H9 (cell line): Measurements from ENCODE around the gene PROSER1. TPM values are rescaled to one million over a fixed set of nuclear protein-coding genes. Genes with fewer than 3 reads are reported as not detected.

Experiments used
- DNase-seq: peaks from one replicate; pipeline ENCODE4 v3.0.0-alpha.2; 2017
- H2AFZ ChIP-seq: one replicate; pipeline ENCODE4 v1.6.1; 2013; ENCODE audit warnings: mild to moderate bottlenecking, low read length, control low read depth, moderate library complexity
- H2AK5ac ChIP-seq: 2 replicates; pipeline ENCODE4 v1.6.1; 2013; ENCODE audit warnings: low read length, control low read depth, mixed read lengths; ENCODE audit not compliant: insufficient read length
- H2BK120ac ChIP-seq: one replicate; pipeline ENCODE4 v1.6.1; 2013; ENCODE audit warnings: low read depth, mild to moderate bottlenecking, low read length, control low read depth, inconsistent platforms; ENCODE audit not compliant: poor library complexity, severe bottlenecking
- H2BK12ac ChIP-seq: 2 replicates; pipeline ENCODE4 v1.6.1; 2013; ENCODE audit warnings: low read length, control low read depth, mixed read lengths, low read depth; ENCODE audit not compliant: insufficient read length
- H2BK15ac ChIP-seq: 2 replicates; pipeline ENCODE4 v1.6.1; 2013; ENCODE audit warnings: low read depth, low read length, control low read depth
- H2BK20ac ChIP-seq: one replicate; pipeline ENCODE4 v1.6.1; 2013; ENCODE audit warnings: low read depth, mild to moderate bottlenecking, low read length, control low read depth, inconsistent platforms; ENCODE audit not compliant: poor library complexity, severe bottlenecking
- H2BK5ac ChIP-seq: 2 replicates; pipeline ENCODE4 v1.6.1; 2013; ENCODE audit warnings: low read length, control low read depth, mixed read lengths; ENCODE audit not compliant: insufficient read length
- H3K14ac ChIP-seq: 2 replicates; pipeline ENCODE4 v1.6.1; 2013; ENCODE audit warnings: low read length, control low read depth; ENCODE audit not compliant: insufficient read depth
- H3K18ac ChIP-seq: 2 replicates; pipeline ENCODE4 v1.6.1; 2013; ENCODE audit warnings: low read depth, mild to moderate bottlenecking, mixed read lengths, low read length, control low read depth; ENCODE audit not compliant: insufficient read length
- H3K23ac ChIP-seq: 2 replicates; pipeline ENCODE4 v1.6.1; 2013; ENCODE audit warnings: low read length, control low read depth, mixed read lengths, low read depth; ENCODE audit not compliant: insufficient read length
- H3K23me2 ChIP-seq: 2 replicates; pipeline ENCODE4 v1.6.1; 2013; ENCODE audit warnings: low read depth, mild to moderate bottlenecking, mixed read lengths, low read length, control low read depth; ENCODE audit not compliant: insufficient read length, poor library complexity, severe bottlenecking
- H3K27ac ChIP-seq: 2 replicates; pipeline ENCODE4 v1.5.1; 2013; ENCODE audit warnings: low read length, control low read depth, mixed read lengths, low read depth; ENCODE audit not compliant: insufficient read length
- H3K27me3 ChIP-seq: 2 replicates; pipeline ENCODE4 v1.6.1; 2013; ENCODE audit warnings: low read length, control low read depth, inconsistent platforms; ENCODE audit not compliant: insufficient read depth
- H3K4ac ChIP-seq: 2 replicates; pipeline ENCODE4 v1.6.1; 2013; ENCODE audit warnings: low read depth, mild to moderate bottlenecking, control low read depth, inconsistent platforms, low read length, moderate library complexity
- H3K4me1 ChIP-seq: 2 replicates; pipeline ENCODE4 v1.6.1; 2013; ENCODE audit warnings: low read length, control low read depth, inconsistent platforms; ENCODE audit not compliant: insufficient read depth
- H3K4me2 ChIP-seq: 2 replicates; pipeline ENCODE4 v1.6.1; 2013; ENCODE audit warnings: low read length, control low read depth, mixed read lengths; ENCODE audit not compliant: insufficient read length, insufficient read depth
- H3K56ac ChIP-seq: 2 replicates; pipeline ENCODE4 v1.6.1; 2013; ENCODE audit warnings: low read depth, mild to moderate bottlenecking, mixed read lengths, low read length, control low read depth; ENCODE audit not compliant: insufficient read length
- H3K79me1 ChIP-seq: 2 replicates; pipeline ENCODE4 v1.6.1; 2013; ENCODE audit warnings: low read depth, mild to moderate bottlenecking, moderate library complexity, low read length, control low read depth, inconsistent platforms; ENCODE audit not compliant: insufficient read depth, poor library complexity, severe bottlenecking
- H3K79me2 ChIP-seq: 2 replicates; pipeline ENCODE4 v1.6.1; 2013; ENCODE audit warnings: low read length, control low read depth, inconsistent platforms; ENCODE audit not compliant: insufficient read depth
- H3K9ac ChIP-seq: 2 replicates; pipeline ENCODE4 v1.6.1; 2013; ENCODE audit warnings: low read length, control low read depth, mixed read lengths; ENCODE audit not compliant: insufficient read length; ENCODE audit errors: extremely low read depth
- H3K9me3 ChIP-seq: one replicate; pipeline ENCODE4 v1.6.1; 2013; ENCODE audit warnings: low read depth, low read length, inconsistent platforms; ENCODE audit not compliant: control insufficient read depth
- H3T11ph ChIP-seq: one replicate; pipeline ENCODE4 v1.6.1; 2013; ENCODE audit warnings: mild to moderate bottlenecking, low read length, control low read depth, inconsistent platforms
- H4K20me1 ChIP-seq: one replicate; pipeline ENCODE4 v1.6.1; 2013; ENCODE audit not compliant: control insufficient read depth, insufficient read length, insufficient read depth
- H4K5ac ChIP-seq: 2 replicates; pipeline ENCODE4 v1.6.1; 2013; ENCODE audit warnings: low read depth, mild to moderate bottlenecking, mixed read lengths, low read length, control low read depth; ENCODE audit not compliant: insufficient read length
- H4K8ac ChIP-seq: replicated peaks from 2 replicates; pipeline ENCODE4 v1.6.1; 2013; ENCODE audit warnings: low read length, control low read depth, mixed read lengths, low read depth; ENCODE audit not compliant: insufficient read length
- H4K91ac ChIP-seq: 2 replicates; pipeline ENCODE4 v1.6.1; 2013; ENCODE audit warnings: low read depth, mild to moderate bottlenecking, moderate library complexity, mixed read lengths, low read length, control low read depth; ENCODE audit not compliant: insufficient read length
- H3K27ac Mint-ChIP-seq, 3 experiments: 2 replicates in 2 of 3; 3 replicates in 1 of 3; pipeline ENCODE4 v1.8.0; 2020 to 2021; ENCODE audit warnings: mixed read lengths in 3 of 3, mild to moderate bottlenecking in 1 of 3, moderate library complexity in 1 of 3
- H3K27me3 Mint-ChIP-seq: 2 replicates; pipeline ENCODE4 v1.8.0; 2021; ENCODE audit warnings: low read depth, mild to moderate bottlenecking, moderate library complexity, mixed read lengths
- H3K36me3 Mint-ChIP-seq, 3 experiments: 2 replicates in 2 of 3; 3 replicates in 1 of 3; pipeline ENCODE4 v1.8.0; 2020 to 2021; ENCODE audit warnings: low read depth in 3 of 3, mixed read lengths in 3 of 3; ENCODE audit not compliant: insufficient read depth in 1 of 3
- H3K4me1 Mint-ChIP-seq, 2 experiments: 2 replicates each; pipeline ENCODE4 v1.8.0; 2020; ENCODE audit warnings: mixed read lengths in 2 of 2
- H3K4me3 Mint-ChIP-seq, 2 experiments: 2 replicates in 1 of 2; 3 replicates in 1 of 2; pipeline ENCODE4 v1.8.0; 2020 to 2021; ENCODE audit warnings: mild to moderate bottlenecking in 2 of 2, mixed read lengths in 2 of 2, moderate library complexity in 1 of 2
- H3K9me3 Mint-ChIP-seq, 2 experiments: 2 replicates in 1 of 2; 3 replicates in 1 of 2; pipeline ENCODE4 v1.8.0; 2020; ENCODE audit warnings: mild to moderate bottlenecking in 2 of 2, mixed read lengths in 2 of 2, moderate library complexity in 1 of 2
- WGBS: extraction: QIAGEN DNeasy Blood & Tissue Kit; methylation state at CpG from one replicate; pipeline ENCODE4 v1.1.7; 2013; ENCODE audit warnings: missing lambda C conversion rate, low lambda C conversion rate, mixed read lengths; ENCODE audit not compliant: insufficient read length; ENCODE audit errors: extremely low coverage; 5-methylcytosine and 5-hydroxymethylcytosine counted together
- total RNA-seq: library from RNA; stranded (reverse); gene quantifications from 2 replicates; pipeline ENCODE4 v1.2.1, GENCODE V29; 2021
- TF ChIP-seq, protein P1 (sequence below): fragments of 200-600 bp; sonication (generic); conservative IDR thresholded peaks from 3 replicates; pipeline ENCODE4 v1.8.0; 2021; ENCODE audit warnings: antibody characterized with exemption, mild to moderate bottlenecking

Gene PROSER1
- total RNA-seq, 1 experiment from 2014 or later, result 84.6 TPM

DNA sequence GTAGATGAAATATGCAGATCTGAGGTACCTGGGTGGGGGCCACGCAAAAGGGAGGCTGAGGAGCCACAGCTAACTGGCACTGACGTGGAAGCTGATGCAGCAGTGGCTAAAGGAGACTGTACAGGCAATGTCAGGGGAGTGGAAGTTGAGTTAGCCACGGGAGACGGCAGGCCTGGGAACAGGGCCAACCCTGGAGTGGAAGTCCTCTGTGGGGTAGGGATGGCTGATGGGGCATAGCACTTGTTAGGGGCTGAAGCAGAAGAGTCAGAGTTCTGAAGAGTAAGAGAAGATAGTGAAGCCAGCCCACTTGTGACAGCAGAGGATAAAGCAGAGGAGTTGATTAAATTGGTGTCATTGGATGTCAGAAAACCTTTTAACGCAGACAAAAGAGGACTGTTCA, 24.4 kb downstream of the PROSER1 start:
- Histone ChIP-seq H2BK5ac (no peak overlapping the region), H3K14ac (no peak overlapping the region), H3K23ac (no peak overlapping the region), H3K56ac (no peak overlapping the region), H4K91ac (no peak overlapping the region), H3K4me2 (no peak overlapping the region), H3T11ph (no peak overlapping the region), H4K8ac (no peak overlapping the region), H3K4me1 (no peaks in the 10 kb centered on the region), H3K27me3 (no peaks in the 10 kb centered on the region), H2BK20ac (no peak overlapping the region), H2BK120ac (no peak overlapping the region), H3K27ac (no peak overlapping the region), H3K9ac (no peak overlapping the region), H2AFZ (no peak overlapping the region), H2BK15ac (no peak overlapping the region), H4K20me1 (no peaks in the 10 kb centered on the region), H2BK12ac (no peak overlapping the region), H3K18ac (no peak overlapping the region), H3K79me1 (no peaks in the 10 kb centered on the region), H3K79me2 (no peaks in the 10 kb centered on the region), H3K23me2 (no peaks in the 10 kb centered on the region), H2AK5ac (no peak overlapping the region), H4K5ac (no peak overlapping the region), H3K9me3 (no peaks in the 10 kb centered on the region), H3K4ac (no peak overlapping the region)
- no peaks in the 10 kb centered on the region for H3K27me3 Mint-ChIP-seq
- no peaks in the 10 kb centered on the region; a peak in 1 of 4 replicates for H3K4me1 Mint-ChIP-seq
- H3K9me3 Mint-ChIP-seq, result no peaks in the 10 kb centered on the region
- WGBS, result no CpG with 5 or more reads among the region's 5 CpGs
- no peak overlapping the region for H3K4me3 Mint-ChIP-seq
- peak overlapping the region in 1 of 3 experiments; percentile 57; a peak in 3 of 7 replicates for H3K27ac Mint-ChIP-seq
- no peak for DNase-seq
- peaks cover 42 to 76% (median 75%) of the 10 kb centered on the region in 3 experiments for H3K36me3 Mint-ChIP-seq
- TF ChIP-seq, protein P1, sequence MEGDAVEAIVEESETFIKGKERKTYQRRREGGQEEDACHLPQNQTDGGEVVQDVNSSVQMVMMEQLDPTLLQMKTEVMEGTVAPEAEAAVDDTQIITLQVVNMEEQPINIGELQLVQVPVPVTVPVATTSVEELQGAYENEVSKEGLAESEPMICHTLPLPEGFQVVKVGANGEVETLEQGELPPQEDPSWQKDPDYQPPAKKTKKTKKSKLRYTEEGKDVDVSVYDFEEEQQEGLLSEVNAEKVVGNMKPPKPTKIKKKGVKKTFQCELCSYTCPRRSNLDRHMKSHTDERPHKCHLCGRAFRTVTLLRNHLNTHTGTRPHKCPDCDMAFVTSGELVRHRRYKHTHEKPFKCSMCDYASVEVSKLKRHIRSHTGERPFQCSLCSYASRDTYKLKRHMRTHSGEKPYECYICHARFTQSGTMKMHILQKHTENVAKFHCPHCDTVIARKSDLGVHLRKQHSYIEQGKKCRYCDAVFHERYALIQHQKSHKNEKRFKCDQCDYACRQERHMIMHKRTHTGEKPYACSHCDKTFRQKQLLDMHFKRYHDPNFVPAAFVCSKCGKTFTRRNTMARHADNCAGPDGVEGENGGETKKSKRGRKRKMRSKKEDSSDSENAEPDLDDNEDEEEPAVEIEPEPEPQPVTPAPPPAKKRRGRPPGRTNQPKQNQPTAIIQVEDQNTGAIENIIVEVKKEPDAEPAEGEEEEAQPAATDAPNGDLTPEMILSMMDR, result no peak
